ENCODE results near the gene CTAGE4.
"Not testable (repeated sequence)": the region's sequence is repeated elsewhere in the genome, so short reads cannot be mapped to it uniquely, and the experiment has no call there.

The CTAGE4 gene

GRCh38 chr7:144178380-144179164 lies 4.7 kb upstream of the CTAGE4 start:
- not testable (repeated sequence) for DNase-seq (ENCODE audit: low spot score)
- peak; percentile 80; the same call in 2 of the 3 replicates for ATAC-seq (ENCODE audit: low read depth)

DNA sequence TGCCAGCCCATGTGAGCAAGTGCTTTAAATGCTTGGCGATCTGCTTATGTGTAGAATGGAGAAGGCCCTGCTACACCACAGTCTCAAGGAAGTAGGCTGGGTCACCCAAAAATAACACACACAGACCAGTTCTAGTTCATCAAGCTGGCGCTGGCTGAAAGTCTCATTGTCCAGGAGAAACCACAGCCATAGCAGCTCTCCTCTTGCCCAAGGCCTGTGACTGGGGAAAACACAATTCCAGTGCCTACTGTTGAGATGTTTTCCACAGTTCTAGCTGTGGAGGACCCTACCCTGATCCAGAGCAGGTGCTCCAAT lies 4.1 kb upstream of the CTAGE4 start:
- H3K9me3 ChIP-seq (ENCODE audit: severe bottlenecking); H3K4me1 ChIP-seq (ENCODE audit: insufficient read depth, poor library complexity, severe bottlenecking); ATAC-seq (ENCODE audit: low read depth); H3K4me3 ChIP-seq (ENCODE audit: severe bottlenecking); H3K27me3 ChIP-seq (ENCODE audit: insufficient read depth, poor library complexity, severe bottlenecking); H3K36me3 ChIP-seq (ENCODE audit: low read depth); DNase-seq (ENCODE audit: low spot score); H3K27ac ChIP-seq (ENCODE audit: poor library complexity, severe bottlenecking): not testable (repeated sequence)

More at GRCh38 chr7:144178380-144179164, 4.7 kb upstream of the CTAGE4 start:
- H3K27ac ChIP-seq (ENCODE audit: poor library complexity, severe bottlenecking); H3K4me3 ChIP-seq (ENCODE audit: severe bottlenecking); H3K36me3 ChIP-seq (ENCODE audit: low read depth); H3K9me3 ChIP-seq (ENCODE audit: severe bottlenecking); H3K4me1 ChIP-seq (ENCODE audit: insufficient read depth, poor library complexity, severe bottlenecking); H3K27me3 ChIP-seq (ENCODE audit: insufficient read depth, poor library complexity, severe bottlenecking): not testable (repeated sequence)
- TF ChIP-seq, protein P1, sequence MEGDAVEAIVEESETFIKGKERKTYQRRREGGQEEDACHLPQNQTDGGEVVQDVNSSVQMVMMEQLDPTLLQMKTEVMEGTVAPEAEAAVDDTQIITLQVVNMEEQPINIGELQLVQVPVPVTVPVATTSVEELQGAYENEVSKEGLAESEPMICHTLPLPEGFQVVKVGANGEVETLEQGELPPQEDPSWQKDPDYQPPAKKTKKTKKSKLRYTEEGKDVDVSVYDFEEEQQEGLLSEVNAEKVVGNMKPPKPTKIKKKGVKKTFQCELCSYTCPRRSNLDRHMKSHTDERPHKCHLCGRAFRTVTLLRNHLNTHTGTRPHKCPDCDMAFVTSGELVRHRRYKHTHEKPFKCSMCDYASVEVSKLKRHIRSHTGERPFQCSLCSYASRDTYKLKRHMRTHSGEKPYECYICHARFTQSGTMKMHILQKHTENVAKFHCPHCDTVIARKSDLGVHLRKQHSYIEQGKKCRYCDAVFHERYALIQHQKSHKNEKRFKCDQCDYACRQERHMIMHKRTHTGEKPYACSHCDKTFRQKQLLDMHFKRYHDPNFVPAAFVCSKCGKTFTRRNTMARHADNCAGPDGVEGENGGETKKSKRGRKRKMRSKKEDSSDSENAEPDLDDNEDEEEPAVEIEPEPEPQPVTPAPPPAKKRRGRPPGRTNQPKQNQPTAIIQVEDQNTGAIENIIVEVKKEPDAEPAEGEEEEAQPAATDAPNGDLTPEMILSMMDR (IDR thresholded peaks at IDR 0.05; ENCODE audit: poor library complexity, severe bottlenecking): peak; percentile 73

DNA sequence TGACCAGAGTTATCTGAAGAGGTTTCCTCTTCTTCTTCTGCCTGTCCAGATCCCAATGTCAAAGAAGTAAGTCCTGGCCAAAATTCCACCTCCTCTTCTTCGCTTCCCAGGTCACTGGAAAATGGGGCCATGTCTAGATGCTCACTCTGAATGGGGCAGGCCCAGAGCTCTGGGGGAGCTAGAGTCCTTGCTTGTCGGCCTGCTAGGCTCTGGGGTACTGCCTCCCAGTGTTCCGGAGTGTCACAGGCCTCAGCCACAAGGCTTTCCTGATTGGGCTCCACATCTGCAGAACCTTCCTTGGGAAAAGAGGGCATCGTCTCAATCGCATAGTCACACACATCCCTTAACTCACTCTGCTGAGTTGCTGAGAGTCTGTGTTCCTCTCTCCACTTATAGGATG lies 4.6 kb downstream of the CTAGE4 start:
- not testable (repeated sequence) for H3K9me3 ChIP-seq (ENCODE audit: severe bottlenecking); H3K4me3 ChIP-seq (ENCODE audit: severe bottlenecking); DNase-seq (ENCODE audit: low spot score); H3K4me1 ChIP-seq (ENCODE audit: insufficient read depth, poor library complexity, severe bottlenecking); H3K27ac ChIP-seq (ENCODE audit: poor library complexity, severe bottlenecking); H3K36me3 ChIP-seq (ENCODE audit: low read depth); H3K27me3 ChIP-seq (ENCODE audit: insufficient read depth, poor library complexity, severe bottlenecking); ATAC-seq (ENCODE audit: low read depth)

GRCh38 chr7:144188578-144189171 lies 5.4 kb downstream of the CTAGE4 start:
- not testable (repeated sequence) for H3K27me3 ChIP-seq (ENCODE audit: insufficient read depth, poor library complexity, severe bottlenecking); H3K9me3 ChIP-seq (ENCODE audit: severe bottlenecking); H3K27ac ChIP-seq (ENCODE audit: poor library complexity, severe bottlenecking); H3K36me3 ChIP-seq (ENCODE audit: low read depth); H3K4me1 ChIP-seq (ENCODE audit: insufficient read depth, poor library complexity, severe bottlenecking); H3K4me3 ChIP-seq (ENCODE audit: severe bottlenecking); DNase-seq (ENCODE audit: low spot score)
- peak; percentile 40; the same call in 2 of the 3 replicates for ATAC-seq (ENCODE audit: low read depth)

DNA sequence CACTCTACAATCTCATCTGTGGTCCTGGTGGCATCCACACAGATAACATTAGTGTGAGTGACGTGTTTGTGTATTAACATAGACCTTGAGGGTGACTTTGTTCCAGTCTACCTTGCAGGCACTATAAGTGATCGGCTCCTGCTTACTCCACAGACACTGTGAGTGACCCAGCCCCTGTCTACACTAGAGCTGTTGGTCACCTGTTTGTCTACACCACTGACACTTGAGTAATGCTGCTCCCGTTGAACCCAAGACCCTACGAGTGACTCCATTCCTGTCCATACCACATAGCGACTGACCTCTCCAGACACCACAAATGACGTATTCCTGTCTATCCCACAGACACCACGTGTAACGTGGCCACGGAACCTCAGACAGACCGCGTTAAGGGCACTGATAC lies 10.5 kb downstream of the CTAGE4 start:
- H3K9me3 ChIP-seq (ENCODE audit: severe bottlenecking); DNase-seq (ENCODE audit: low spot score); ATAC-seq (ENCODE audit: low read depth); H3K27me3 ChIP-seq (ENCODE audit: insufficient read depth, poor library complexity, severe bottlenecking); H3K27ac ChIP-seq (ENCODE audit: poor library complexity, severe bottlenecking); H3K36me3 ChIP-seq (ENCODE audit: low read depth); H3K4me3 ChIP-seq (ENCODE audit: severe bottlenecking); H3K4me1 ChIP-seq (ENCODE audit: insufficient read depth, poor library complexity, severe bottlenecking): not testable (repeated sequence)

DNA sequence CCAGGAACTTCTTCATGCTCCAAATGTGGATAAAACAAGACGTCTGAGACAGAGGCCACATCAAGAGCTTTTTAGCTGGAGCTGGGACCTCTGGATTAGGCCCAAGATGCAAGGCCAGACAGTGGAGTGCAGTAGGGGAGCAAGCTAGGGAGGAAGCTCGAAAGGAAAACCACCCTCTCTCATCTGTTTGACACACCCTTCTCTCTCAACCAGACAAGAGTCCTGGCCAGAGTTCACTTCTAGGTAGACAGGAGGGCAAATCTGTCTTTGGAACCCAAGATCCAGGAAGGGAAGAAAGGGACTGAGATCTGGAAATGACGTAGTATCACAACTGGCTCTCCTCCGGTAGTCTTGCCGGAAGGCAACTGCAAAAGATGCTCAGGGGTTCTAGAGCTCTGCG lies 11.2 kb downstream of the CTAGE4 start:
- H3K9me3 ChIP-seq (ENCODE audit: severe bottlenecking); H3K4me1 ChIP-seq (ENCODE audit: insufficient read depth, poor library complexity, severe bottlenecking); H3K27ac ChIP-seq (ENCODE audit: poor library complexity, severe bottlenecking); ATAC-seq (ENCODE audit: low read depth); H3K36me3 ChIP-seq (ENCODE audit: low read depth); DNase-seq (ENCODE audit: low spot score); H3K27me3 ChIP-seq (ENCODE audit: insufficient read depth, poor library complexity, severe bottlenecking); H3K4me3 ChIP-seq (ENCODE audit: severe bottlenecking): not testable (repeated sequence)

GRCh38 chr7:144195212-144195872 lies 12.1 kb downstream of the CTAGE4 start, which contains the start of gene ARHGEF35:
TSS of gene ARHGEF35 (minus strand) at chr7:144195833. CDS start at chr7:144188383, 7,450 bp downstream.
- H3K27ac ChIP-seq (ENCODE audit: poor library complexity, severe bottlenecking); H3K9me3 ChIP-seq (ENCODE audit: severe bottlenecking); H3K4me3 ChIP-seq (ENCODE audit: severe bottlenecking); H3K27me3 ChIP-seq (ENCODE audit: insufficient read depth, poor library complexity, severe bottlenecking); H3K4me1 ChIP-seq (ENCODE audit: insufficient read depth, poor library complexity, severe bottlenecking); DNase-seq (ENCODE audit: low spot score); H3K36me3 ChIP-seq (ENCODE audit: low read depth): not testable (repeated sequence)
- ATAC-seq (ENCODE audit: low read depth): peak; percentile 86

- not testable (repeated sequence) for H3K27me3 ChIP-seq (ENCODE audit: insufficient read depth, poor library complexity, severe bottlenecking); H3K9me3 ChIP-seq (ENCODE audit: severe bottlenecking); H3K4me1 ChIP-seq (ENCODE audit: insufficient read depth, poor library complexity, severe bottlenecking); ATAC-seq (ENCODE audit: low read depth); H3K27ac ChIP-seq (ENCODE audit: poor library complexity, severe bottlenecking); H3K4me3 ChIP-seq (ENCODE audit: severe bottlenecking); DNase-seq (ENCODE audit: low spot score); H3K36me3 ChIP-seq (ENCODE audit: low read depth)
Measured at GRCh38 chr7:144198934-144199333, 15.7 kb downstream of the CTAGE4 start.

DNA sequence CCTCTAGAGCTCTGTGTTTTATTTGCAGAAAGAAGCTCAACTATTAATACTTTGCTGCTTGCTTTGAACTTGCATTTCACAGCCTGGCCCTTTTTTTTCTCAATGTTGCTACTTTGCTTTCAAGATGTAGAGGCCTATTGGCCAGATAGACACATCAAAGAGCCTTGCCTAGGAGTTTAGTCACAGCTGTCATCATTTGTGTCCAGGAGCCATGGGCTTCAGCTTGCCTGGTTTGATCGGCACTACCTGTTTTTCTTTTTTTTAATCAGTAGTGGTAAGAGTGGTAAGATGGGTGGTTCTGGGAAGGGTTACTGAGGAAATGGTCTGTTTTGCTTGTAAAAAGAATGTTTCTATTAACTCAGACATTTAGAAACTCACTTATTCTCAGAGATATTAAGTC lies 18.7 kb downstream of the CTAGE4 start:
- H3K4me3 ChIP-seq (ENCODE audit: severe bottlenecking); ATAC-seq (ENCODE audit: low read depth); H3K36me3 ChIP-seq (ENCODE audit: low read depth); H3K27ac ChIP-seq (ENCODE audit: poor library complexity, severe bottlenecking); H3K27me3 ChIP-seq (ENCODE audit: insufficient read depth, poor library complexity, severe bottlenecking); DNase-seq (ENCODE audit: low spot score); H3K9me3 ChIP-seq (ENCODE audit: severe bottlenecking); H3K4me1 ChIP-seq (ENCODE audit: insufficient read depth, poor library complexity, severe bottlenecking): not testable (repeated sequence)

DNA sequence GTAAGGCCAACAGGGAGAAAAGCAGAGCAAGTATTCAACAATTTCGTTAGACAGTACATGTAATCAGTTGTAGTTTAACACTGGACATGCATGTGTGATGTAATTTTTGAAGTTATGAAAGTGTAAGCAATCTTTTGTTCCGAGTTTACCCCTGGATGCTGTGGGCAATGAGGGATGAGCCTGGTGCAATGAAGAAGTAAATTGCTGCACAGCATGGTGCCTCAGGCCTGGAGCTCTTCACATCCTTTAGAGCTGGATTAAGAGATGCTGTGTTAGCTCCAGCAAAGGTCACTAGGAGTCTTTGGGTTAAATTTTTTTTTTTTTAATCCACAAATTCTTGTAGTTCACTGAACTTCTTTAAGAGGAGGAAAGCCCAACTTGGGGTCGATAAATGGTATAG lies 19.8 kb downstream of the CTAGE4 start:
- not testable (repeated sequence) for H3K4me1 ChIP-seq (ENCODE audit: insufficient read depth, poor library complexity, severe bottlenecking); H3K27me3 ChIP-seq (ENCODE audit: insufficient read depth, poor library complexity, severe bottlenecking); H3K9me3 ChIP-seq (ENCODE audit: severe bottlenecking); H3K36me3 ChIP-seq (ENCODE audit: low read depth); H3K27ac ChIP-seq (ENCODE audit: poor library complexity, severe bottlenecking); H3K4me3 ChIP-seq (ENCODE audit: severe bottlenecking); ATAC-seq (ENCODE audit: low read depth); DNase-seq (ENCODE audit: low spot score)

All from RWPE2 (cell line).